Fibroblast of lung (primary cell): ENCODE results near the gene NKAIN4.

Experiments used
- CTCF ChIP-seq, 2 donors: IDR thresholded peaks in 1 of 2; conservative IDR thresholded peaks in 1 of 2; 1 replicate in 1 of 2; 2 replicates in 1 of 2; pipeline ENCODE4 v1.5.1; 2011 to 2012; ENCODE audit warnings: low read length in 2 of 2, control low read depth in 1 of 2, inconsistent platforms in 1 of 2, low read depth in 1 of 2, mild to moderate bottlenecking in 1 of 2
- EZH2 ChIP-seq: IDR thresholded peaks from 2 replicates; pipeline ENCODE4 v1.5.1; 2012; ENCODE audit warnings: low read length, control low read depth, mild to moderate bottlenecking; ENCODE audit errors: missing control alignments

GRCh38 chr20:63247671-63248228 lies 6.5 kb downstream of the NKAIN4 start:
- TF ChIP-seq CTCF (conservative IDR thresholded peaks at IDR 0.05 in 1 of 2, IDR thresholded peaks at IDR 0.05 in 1 of 2; ENCODE audit: low read depth in 1 of 2, low read length in 2 of 2) (no peak), EZH2 (no peak)
